GM19351 (cell line): Measurements from ENCODE around the gene RNASE13.

Experiments used
- ATAC-seq: cut with Tn5 transposase; IDR thresholded peaks from one replicate; pipeline ENCODE4 v1.9.1; 2021; ENCODE audit warnings: mild to moderate bottlenecking, moderate library complexity; ENCODE audit not compliant: unreplicated experiment

RNASE13 gene

DNA sequence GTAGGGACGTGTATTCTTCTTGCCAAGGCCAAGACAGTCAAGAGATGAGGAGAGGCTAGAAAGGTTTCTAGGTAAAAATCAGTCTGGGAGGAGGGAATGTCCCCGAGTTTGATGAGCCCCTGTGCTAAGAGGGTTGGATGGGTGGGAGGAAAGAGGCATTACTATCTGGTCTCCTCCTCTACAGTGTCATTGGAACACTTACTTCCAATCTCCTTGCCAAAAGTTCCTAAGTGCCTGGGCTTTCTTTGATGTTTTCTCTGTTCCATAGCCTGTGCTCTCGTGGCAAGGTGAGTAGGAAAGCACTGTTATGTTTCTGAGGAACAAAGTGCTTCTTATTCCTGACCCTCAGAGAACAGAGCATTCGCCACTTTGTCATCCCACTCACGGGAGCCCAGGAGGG lies at the start of gene RNASE13:
Gene RNASE13 (minus strand): TSS at position 101 of the 400 bp plus-strand sequence. CDS start 519 bp downstream, outside the sequence.
- no peak for ATAC-seq

DNA sequence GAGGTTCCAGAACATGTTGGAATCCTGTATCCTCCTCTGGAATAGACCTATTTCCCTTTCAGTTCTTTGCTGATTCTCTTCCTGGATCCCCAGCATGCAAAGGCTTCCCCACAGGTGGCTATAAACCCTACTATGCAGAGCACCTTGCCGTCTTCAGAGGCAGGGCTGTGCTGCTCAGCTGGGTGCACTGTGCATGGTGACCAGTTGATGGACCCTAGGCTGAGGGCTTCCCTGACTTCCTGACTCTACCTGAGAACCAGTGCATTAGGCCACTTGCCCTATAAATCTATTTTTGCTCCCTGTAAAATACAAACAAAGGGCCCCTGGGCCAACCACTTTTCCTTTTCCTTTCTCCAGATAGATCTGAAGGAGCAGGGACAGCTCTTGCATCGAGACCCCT lies 49.8 kb upstream of the RNASE13 start:
- ATAC-seq: no peak

DNA sequence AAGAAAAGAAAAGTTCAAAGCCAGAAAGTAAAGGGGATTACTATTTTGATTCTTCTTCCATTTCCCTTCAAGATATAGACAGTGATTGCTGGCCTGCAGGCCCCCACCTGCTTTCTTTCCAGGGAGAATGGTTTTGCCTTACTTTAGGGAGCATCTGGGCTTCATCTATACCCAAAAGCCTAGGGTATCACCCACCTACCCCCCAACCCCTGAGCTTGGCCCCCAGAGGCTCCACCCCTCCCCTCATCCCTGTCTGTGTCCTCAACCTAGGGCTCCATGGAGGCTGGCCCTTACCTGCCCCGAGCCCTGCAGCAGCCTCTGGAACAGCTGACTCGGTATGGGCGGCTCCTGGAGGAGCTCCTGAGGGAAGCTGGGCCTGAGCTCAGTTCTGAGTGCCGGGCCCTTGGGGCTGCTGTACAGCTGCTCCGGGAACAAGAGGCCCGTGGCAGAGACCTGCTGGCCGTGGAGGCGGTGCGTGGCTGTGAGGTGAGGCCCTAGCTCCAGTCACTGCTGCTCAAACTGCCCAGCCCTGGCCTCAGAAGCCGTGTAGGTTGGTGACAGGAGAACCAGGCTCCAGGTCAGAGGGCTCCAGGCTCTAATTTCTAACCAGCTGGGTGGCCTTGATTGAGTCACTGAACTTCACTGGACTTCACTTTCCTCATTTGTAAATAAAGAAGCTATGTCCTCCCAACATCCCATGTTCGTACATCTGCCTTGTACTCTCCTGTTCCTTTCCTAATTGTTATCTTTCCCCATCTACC lies 49.1 kb upstream of the RNASE13 start:
- no peak for ATAC-seq

- ATAC-seq: no peak
Observed at GRCh38 chr14:21081521-21082142, 47.0 kb upstream of the RNASE13 start.

GRCh38 chr14:21078726-21079125 lies 44.1 kb upstream of the RNASE13 start:
- ATAC-seq: no peak

GRCh38 chr14:21078287-21078686 lies 43.7 kb upstream of the RNASE13 start:
- no peak for ATAC-seq

DNA sequence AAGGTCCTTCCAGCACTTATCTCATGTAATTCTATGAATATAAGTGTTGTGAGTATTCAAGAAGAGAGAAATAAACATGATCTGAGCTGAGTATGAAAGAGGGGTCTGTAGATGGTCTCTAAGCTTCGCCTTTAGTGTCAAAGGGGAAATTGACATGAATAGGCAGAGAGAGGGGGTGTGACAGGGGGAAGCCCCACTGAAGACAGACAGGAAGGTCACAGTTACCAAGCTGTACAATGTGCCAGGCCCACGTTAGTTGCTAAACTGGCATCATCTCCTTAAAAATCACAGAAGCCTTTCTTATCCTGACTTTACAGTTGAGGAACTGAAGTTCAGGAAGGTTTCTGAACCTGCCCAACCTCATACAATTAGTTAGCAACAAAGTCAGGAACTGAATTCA lies 43.1 kb upstream of the RNASE13 start:
- no peak for ATAC-seq

DNA sequence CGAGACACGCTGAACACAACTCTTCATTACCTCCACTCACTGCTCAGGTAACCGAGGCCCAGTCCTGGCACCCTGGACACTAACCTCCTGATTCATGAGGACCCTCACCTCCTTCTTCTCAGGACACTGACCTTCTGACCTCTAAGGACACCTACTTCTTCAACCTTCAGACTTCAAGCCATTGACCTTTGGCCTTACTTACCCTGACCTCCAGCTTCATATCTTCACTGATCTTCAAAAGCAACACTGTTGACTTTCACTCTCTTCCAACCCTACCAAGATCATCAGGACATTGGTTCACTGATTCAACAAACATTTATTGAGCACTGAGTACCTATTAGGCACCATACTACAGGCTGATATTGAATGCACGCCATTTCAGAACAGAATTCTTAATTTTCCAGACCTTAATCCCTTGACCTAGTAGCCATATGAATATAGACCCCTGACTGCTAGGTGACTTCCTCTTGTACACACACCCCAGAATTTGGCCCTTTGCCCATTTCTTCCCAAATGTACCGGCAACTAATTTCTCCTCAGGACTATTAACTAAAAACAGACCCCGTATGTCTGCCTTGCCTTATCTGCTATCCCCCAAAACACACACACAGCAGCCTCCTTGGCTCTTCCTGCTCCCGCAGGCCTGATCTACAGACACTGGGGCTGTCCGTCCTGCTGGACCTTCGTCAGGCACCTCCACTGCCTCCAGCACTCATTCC lies 41.3 kb upstream of the RNASE13 start:
- no peak for ATAC-seq

DNA sequence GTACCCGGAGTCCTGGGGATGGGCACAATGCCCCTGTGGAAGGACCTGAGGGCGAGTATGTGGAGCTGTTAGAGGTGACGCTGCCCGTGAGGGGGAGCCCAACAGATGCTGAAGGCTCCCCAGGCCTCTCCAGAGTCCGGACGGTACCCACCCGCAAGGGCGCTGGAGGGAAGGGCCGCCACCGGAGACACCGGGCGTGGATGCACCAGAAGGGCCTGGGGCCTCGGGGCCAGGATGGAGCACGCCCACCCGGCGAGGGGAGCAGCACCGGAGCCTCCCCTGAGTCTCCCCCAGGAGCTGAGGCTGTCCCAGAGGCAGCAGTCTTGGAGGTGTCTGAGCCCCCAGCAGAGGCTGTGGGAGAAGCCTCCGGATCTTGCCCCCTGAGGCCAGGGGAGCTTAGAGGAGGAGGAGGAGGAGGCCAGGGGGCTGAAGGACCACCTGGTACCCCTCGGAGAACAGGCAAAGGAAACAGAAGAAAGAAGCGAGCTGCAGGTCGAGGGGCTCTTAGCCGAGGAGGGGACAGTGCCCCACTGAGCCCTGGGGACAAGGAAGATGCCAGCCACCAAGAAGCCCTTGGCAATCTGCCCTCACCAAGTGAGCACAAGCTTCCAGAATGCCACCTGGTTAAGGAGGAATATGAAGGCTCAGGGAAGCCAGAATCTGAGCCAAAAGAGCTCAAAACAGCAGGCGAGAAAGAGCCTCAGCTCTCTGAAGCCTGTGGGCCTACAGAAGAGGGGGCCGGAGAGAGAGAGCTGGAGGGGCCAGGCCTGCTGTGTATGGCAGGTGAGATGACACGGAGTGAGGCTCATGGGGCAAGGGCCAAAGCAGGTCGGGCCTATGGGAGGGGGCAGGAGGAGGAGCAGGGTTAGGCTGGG lies 40.0 kb upstream of the RNASE13 start:
- ATAC-seq: no peak

GRCh38 chr14:21073921-21074320 lies 39.3 kb upstream of the RNASE13 start:
- ATAC-seq: no peak

DNA sequence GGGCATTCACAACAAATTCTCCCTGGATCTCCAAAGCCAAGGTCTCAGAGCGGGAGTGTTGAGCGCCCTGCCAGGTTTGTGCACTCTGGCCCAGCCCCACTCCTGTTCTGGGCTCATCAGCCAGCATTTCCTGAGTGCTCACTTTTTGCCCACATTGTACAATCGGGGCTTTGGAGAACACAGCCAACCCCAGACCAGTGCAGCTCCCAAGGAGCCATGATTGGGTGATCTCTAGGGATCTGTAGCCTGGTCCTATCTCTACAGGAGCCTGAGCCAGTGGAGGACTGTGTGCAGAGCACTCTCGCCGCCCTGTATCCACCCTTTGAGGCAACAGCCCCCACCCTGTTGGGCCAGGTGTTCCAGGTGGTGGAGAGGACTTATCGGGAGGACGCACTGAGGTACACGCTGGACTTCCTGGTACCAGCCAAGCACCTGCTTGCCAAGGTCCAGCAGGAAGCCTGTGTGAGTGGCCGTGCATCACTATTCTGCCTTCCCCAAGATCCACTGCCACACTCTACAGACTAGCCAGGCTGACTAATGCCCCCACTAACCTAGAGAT lies 38.3 kb upstream of the RNASE13 start:
- no peak for ATAC-seq

DNA sequence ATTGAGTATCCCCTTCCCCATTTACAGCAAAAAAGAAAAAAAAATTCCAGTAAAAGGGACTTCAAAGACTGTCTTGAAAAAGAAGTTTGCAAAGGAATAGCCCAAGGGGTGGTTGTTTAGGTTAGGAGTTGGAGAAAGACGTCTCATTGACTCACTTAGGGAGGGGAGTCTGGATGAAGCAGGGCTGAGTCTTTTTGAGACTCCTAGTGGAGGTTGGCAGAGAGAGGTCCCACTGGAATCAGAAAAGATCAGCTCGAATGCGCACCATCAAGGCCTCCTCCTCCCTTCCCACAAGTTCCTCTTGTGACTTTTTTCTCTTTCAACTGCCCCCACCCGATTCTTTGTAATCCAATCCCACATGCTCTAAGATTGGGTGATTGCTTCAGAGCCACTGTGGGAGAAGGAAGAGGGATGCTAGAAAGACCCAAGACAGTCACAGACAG lies 37.4 kb upstream of the RNASE13 start:
- ATAC-seq: no peak

GRCh38 chr14:21071225-21072030 lies 36.8 kb upstream of the RNASE13 start:
- peak; percentile 64 for ATAC-seq

DNA sequence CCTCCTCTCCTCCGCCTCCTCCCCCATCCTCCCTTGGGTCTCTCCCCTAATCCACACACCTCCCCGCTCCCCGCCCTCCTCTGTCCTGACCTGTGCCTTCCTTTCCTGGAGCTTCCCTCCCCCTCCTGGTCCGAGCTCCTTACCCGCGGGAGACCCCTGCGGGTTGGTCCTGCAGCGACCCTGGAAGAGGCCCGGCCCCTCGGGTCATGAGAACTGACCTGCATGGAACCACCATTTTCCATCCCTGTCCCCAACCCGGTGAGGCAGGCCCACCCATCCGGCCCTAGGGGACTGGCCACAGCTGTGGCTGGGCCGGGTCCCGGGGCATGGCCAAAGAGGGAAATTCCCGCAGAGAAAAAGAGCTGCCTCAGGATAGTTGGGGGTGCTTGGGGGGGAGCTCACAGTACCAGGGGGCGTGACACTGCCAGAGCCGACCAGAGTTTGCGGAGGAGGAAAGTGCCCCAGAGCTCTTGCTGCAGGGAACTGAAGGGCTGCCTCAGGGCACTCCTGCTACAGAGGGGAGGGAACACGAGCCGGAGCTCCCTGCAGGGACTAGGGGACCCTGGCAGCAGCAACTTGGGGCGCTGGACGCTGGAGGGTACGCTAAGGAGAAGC lies 36.1 kb upstream of the RNASE13 start:
- peak; percentile 18 for ATAC-seq

DNA sequence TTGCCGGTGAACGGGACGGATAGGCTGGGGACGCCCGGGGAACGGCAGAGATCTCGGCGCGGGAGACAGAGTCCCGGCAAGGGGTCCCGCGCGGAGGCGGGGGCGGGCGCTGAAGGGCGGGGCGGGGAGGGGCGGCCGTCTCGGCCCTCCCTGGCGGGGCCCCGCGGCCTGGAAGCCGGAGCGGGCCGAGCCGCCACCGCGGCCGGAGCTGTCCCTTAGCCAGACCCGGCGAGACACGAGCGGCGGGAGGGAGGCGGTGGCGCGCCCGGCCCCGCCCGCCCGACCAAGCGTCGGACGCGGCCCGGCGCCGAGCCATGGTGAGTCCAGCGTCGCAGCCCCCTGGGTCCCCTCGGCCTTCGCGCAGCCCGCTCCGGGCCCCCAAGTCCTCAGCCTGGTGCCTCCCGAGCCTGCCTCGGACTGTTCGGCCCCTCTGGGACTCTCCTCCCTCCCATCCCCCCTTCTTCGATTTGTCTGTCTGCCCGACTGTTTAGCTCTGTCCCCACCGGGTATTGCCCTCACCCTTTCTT lies 35.5 kb upstream of the RNASE13 start, which contains the start of gene ARHGEF40:
Gene ARHGEF40 (plus strand): TSS at position 222 of the 527 bp plus-strand sequence. CDS start 93 bp downstream, at position 315.
- ATAC-seq: no peak

GRCh38 chr14:21069388-21070082 lies 34.9 kb upstream of the RNASE13 start:
- ATAC-seq: no peak

GRCh38 chr14:21068521-21069387 lies 34.1 kb upstream of the RNASE13 start:
- no peak for ATAC-seq
